ENCODE data around the gene DHX40.

DNA sequence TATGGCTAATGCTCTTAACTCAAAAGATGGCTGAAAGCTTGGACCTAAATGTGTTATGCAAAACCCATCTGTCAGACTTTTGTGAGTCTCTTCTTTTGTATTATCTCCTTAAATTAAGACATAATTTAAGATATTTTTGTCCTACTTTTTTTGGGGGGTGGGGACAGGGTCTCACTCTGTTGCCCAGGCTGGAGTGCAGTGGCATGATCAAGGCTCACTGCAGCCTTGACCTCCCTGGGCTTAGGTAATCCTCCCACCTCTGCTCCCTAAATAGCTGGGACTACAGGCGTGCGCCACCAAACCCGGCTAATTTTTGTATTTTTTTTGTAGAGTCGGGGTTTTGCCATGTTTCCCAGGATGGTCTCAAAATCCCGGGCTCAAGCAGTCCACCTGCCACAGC is 61.3 kb downstream of the DHX40 start:
- TF ChIP-seq CTCF (IDR thresholded peaks at IDR 0.05) (no peak), POLR2A (IDR thresholded peaks at IDR 0.05) (no peak), EP300 (IDR thresholded peaks at IDR 0.05) (no peak)
